ENCODE results near the gene COMMD1.
"Not testable (repeated sequence)": the region's sequence is repeated elsewhere in the genome, so short reads cannot be mapped to it uniquely, and the experiment has no call there.

COMMD1 gene

GRCh38 chr2:61924895-61925663 lies 19.6 kb downstream of the COMMD1 start:
- DNase-seq: no peak

- DNase-seq: no peak
Observed at GRCh38 chr2:61926531-61927477, 21.3 kb downstream of the COMMD1 start.

- DNase-seq: no peak
Observed at GRCh38 chr2:61928826-61929461, 23.5 kb downstream of the COMMD1 start.

GRCh38 chr2:61937098-61937497 lies 31.6 kb downstream of the COMMD1 start:
- DNase-seq: no peak

- DNase-seq: no peak
Observed at GRCh38 chr2:61937886-61938285, 32.4 kb downstream of the COMMD1 start.

GRCh38 chr2:61938511-61938910 lies 33.0 kb downstream of the COMMD1 start:
- DNase-seq: no peak

GRCh38 chr2:61943251-61943650 lies 37.8 kb downstream of the COMMD1 start:
- DNase-seq: no peak

GRCh38 chr2:61946666-61947065 lies 41.2 kb downstream of the COMMD1 start:
- DNase-seq: no peak

GRCh38 chr2:61948661-61949457 lies 43.4 kb downstream of the COMMD1 start:
- no peak for DNase-seq

GRCh38 chr2:61949458-61949713 lies 43.9 kb downstream of the COMMD1 start:
- DNase-seq: no peak

- DNase-seq: no peak
Observed at GRCh38 chr2:61949714-61950560, 44.5 kb downstream of the COMMD1 start.

GRCh38 chr2:61950571-61951315 lies 45.3 kb downstream of the COMMD1 start:
- no peak for DNase-seq

GRCh38 chr2:61951881-61952280 lies 46.4 kb downstream of the COMMD1 start:
- no peak for DNase-seq

GRCh38 chr2:61952288-61952687 lies 46.8 kb downstream of the COMMD1 start:
- DNase-seq: no peak

GRCh38 chr2:61954856-61955255 lies 49.4 kb downstream of the COMMD1 start:
- DNase-seq: not testable (repeated sequence)

GRCh38 chr2:61959381-61960293 lies 54.2 kb downstream of the COMMD1 start:
- no peak for DNase-seq

GRCh38 chr2:61961231-61961901 lies 55.9 kb downstream of the COMMD1 start:
- DNase-seq: no peak

- no peak for DNase-seq
Observed at GRCh38 chr2:61962095-61962984, 56.9 kb downstream of the COMMD1 start.
